PC-9 (cell line): ENCODE data around the gene MCM9. TPM values are rescaled to one million over a fixed set of nuclear protein-coding genes. Genes with fewer than 3 reads are reported as not detected.

Source experiments
- BruUV-seq: library from RNA; stranded (reverse); fragments of 400-500 nt; replicated peaks from 2 replicates; lab custom pipeline; 2021; lab: Mats Ljungman, UMichigan
- CTCF ChIA-PET: fragments of 300-600 bp; sonication (Branson Sonifier 250); formaldehyde crosslinking; loops from one replicate; lab custom pipeline; 2022; ENCODE audit warnings: antibody characterized with exemption; lab: Charles Lee
- POLR2A ChIA-PET: fragments of 300-600 bp; sonication (Branson Sonifier 250); formaldehyde crosslinking; loops from one replicate; lab custom pipeline; 2022; ENCODE audit warnings: antibody characterized with exemption; ENCODE audit not compliant: unreplicated experiment; lab: Charles Lee
- DNase-seq, 2 experiments: peaks; one replicate each; pipeline versions ENCODE4 v3.0.0 to v3.0.0-alpha.2; 2015 to 2022; ENCODE audit warnings: mixed read lengths in 1 of 2
- H2AFZ ChIP-seq: fragments of 200-600 bp; sonication (generic); 2 replicates; pipeline ENCODE4 v1.8.1; 2017; ENCODE audit warnings: antibody characterized with exemption
- H3F3A ChIP-seq: fragments of 200-600 bp; sonication (generic); 2 replicates; pipeline ENCODE4 v1.8.1; 2017; ENCODE audit warnings: antibody characterized with exemption, mild to moderate bottlenecking, low read depth; ENCODE audit not compliant: insufficient read depth
- H3K27ac ChIP-seq: fragments of 200-600 bp; sonication (generic); 2 replicates; pipeline ENCODE4 v1.6.1; 2016; ENCODE audit warnings: mixed run types
- H3K27me3 ChIP-seq: fragments of 200-600 bp; sonication (generic); 2 replicates; pipeline ENCODE4 v1.6.1; 2016; ENCODE audit warnings: low read depth, mixed run types; ENCODE audit not compliant: insufficient read depth
- H3K36me3 ChIP-seq: fragments of 200-600 bp; sonication (generic); 2 replicates; pipeline ENCODE4 v1.6.1; 2016; ENCODE audit warnings: low read depth, mixed run types
- H3K4me1 ChIP-seq: fragments of 200-600 bp; sonication (generic); replicated peaks from 2 replicates; pipeline ENCODE4 v1.6.1; 2016; ENCODE audit warnings: mixed run types; ENCODE audit not compliant: insufficient read depth
- H3K4me2 ChIP-seq: fragments of 200-600 bp; sonication (generic); 2 replicates; pipeline ENCODE4 v1.6.1; 2017; ENCODE audit warnings: mixed run types
- H3K4me3 ChIP-seq: fragments of 200-600 bp; sonication (generic); 2 replicates; pipeline ENCODE4 v1.6.1; 2016; ENCODE audit warnings: mixed run types
- H3K79me2 ChIP-seq: fragments of 200-600 bp; sonication (generic); 2 replicates; pipeline ENCODE4 v1.6.1; 2017; ENCODE audit warnings: low read depth, mixed run types
- H3K9me2 ChIP-seq: fragments of 200-600 bp; sonication (generic); 2 replicates; pipeline ENCODE4 v1.8.1; 2017; ENCODE audit warnings: mild to moderate bottlenecking; ENCODE audit not compliant: insufficient read depth
- H3K9me3 ChIP-seq: fragments of 200-600 bp; sonication (generic); 2 replicates; pipeline ENCODE4 v1.8.1; 2016; ENCODE audit warnings: low read depth; ENCODE audit not compliant: insufficient read depth
- H4K20me1 ChIP-seq: fragments of 200-600 bp; sonication (generic); 2 replicates; pipeline ENCODE4 v1.8.1; 2017; ENCODE audit not compliant: insufficient read depth
- CTCF ChIP-seq: fragments of 200-600 bp; sonication (generic); conservative IDR thresholded peaks from 2 replicates; pipeline ENCODE4 v1.6.1; 2017; ENCODE audit warnings: mixed run types, antibody characterized with exemption, mild to moderate bottlenecking, moderate library complexity
- EZH2 ChIP-seq: fragments of 200-600 bp; sonication (generic); IDR thresholded peaks from 2 replicates; pipeline ENCODE4 v1.8.0; 2017; ENCODE audit warnings: antibody characterized with exemption, low read depth
- intact Hi-C: fragments of 100-400 bp; cut with micrococcal nuclease; formaldehyde crosslinking; loops from one replicate; pipeline ENCODE4 v1.10.0; 2022; ENCODE audit not compliant: unreplicated experiment
- total RNA-seq: library from RNA; stranded (reverse); gene quantifications from 2 replicates; pipeline ENCODE4 v1.2.3, GENCODE V29; 2021

MCM9 gene
- total RNA-seq, 1 experiment from 2014 or later = 18.1 TPM

GRCh38 chr6:118780668-118781067 is 154.3 kb downstream of the MCM9 start:
- no peak overlapping the region for H3K4me3 ChIP-seq
- no peaks in the 10 kb centered on the region for H3K79me2 ChIP-seq
- H3K9me2 ChIP-seq = no peaks in the 10 kb centered on the region
- peaks cover 20% of the 10 kb centered on the region for H3K4me1 ChIP-seq
- POLR2A ChIA-PET = no interaction called here
- H3K27ac ChIP-seq = no peak overlapping the region
- H3K4me2 ChIP-seq = no peak overlapping the region
- no peaks in the 10 kb centered on the region for H4K20me1 ChIP-seq
- H2AFZ ChIP-seq = no peak overlapping the region
- H3F3A ChIP-seq = 0 out of 2 replicates have a peak, but pooled peaks cover 11% of the 10 kb centered on the region
- H3K9me3 ChIP-seq = no peaks in the 10 kb centered on the region
- intact Hi-C loops = no loop called here
- CTCF ChIA-PET = no interaction called here
- DNase-seq = peak in 1 of 2 experiments; percentile 54
- H3K36me3 ChIP-seq = no peaks in the 10 kb centered on the region
- TF ChIP-seq CTCF (no peak), EZH2 (no peak)
- H3K27me3 ChIP-seq = no peaks in the 10 kb centered on the region
- no TSS peak for BruUV-seq

GRCh38 chr6:118776607-118777549 is 158.1 kb downstream of the MCM9 start:
- DNase-seq = peak; percentile 51 to 97
- peak overlapping the region; percentile 44 for H3K4me2 ChIP-seq
- H4K20me1 ChIP-seq = no peaks in the 10 kb centered on the region
- peaks cover 20% of the 10 kb centered on the region for H3K4me1 ChIP-seq
- peak overlapping the region; percentile 44 for H3K27ac ChIP-seq
- no peak overlapping the region for H2AFZ ChIP-seq
- CTCF ChIA-PET = interaction anchor here (0.6 kb wide), 1 partner anchor 119 kb away, joined by 4 read pairs; no protein-coding TSS in a partner anchor
- TF ChIP-seq EZH2 = no peak
- peak; percentile 91 for TF ChIP-seq CTCF
- POLR2A ChIA-PET = no interaction called here
- 0 out of 2 replicates have a peak, but pooled peaks cover 11% of the 10 kb centered on the region for H3F3A ChIP-seq
- no peaks in the 10 kb centered on the region for H3K79me2 ChIP-seq
- H3K9me2 ChIP-seq = no peaks in the 10 kb centered on the region
- H3K4me3 ChIP-seq = peak overlapping the region; percentile 13; the same call in 1 of the 2 replicates
- intact Hi-C loops = loop anchor here (1.0 to 2.0 kb wide), 2 partner anchors 126 to 212 kb away; partner anchors contain the start of gene CEP85L
- no peaks in the 10 kb centered on the region for H3K36me3 ChIP-seq
- BruUV-seq = no TSS peak
- H3K9me3 ChIP-seq = no peaks in the 10 kb centered on the region
- no peaks in the 10 kb centered on the region for H3K27me3 ChIP-seq

- H3K79me2 ChIP-seq = no peaks in the 10 kb centered on the region
- ChIA-PET POLR2A (interaction anchor here (0.8 kb wide), 1 partner anchor 219 kb away, joined by 4 read pairs; no protein-coding TSS in a partner anchor), CTCF (no interaction called here)
- intact Hi-C loops = no loop called here
- H3K27ac ChIP-seq = no peak overlapping the region
- BruUV-seq = no TSS peak
- DNase-seq = peak in 1 of 2 experiments; percentile 18
- H3K27me3 ChIP-seq = no peaks in the 10 kb centered on the region
- H2AFZ ChIP-seq = no peak overlapping the region
- no peaks in the 10 kb centered on the region for H4K20me1 ChIP-seq
- H3K4me2 ChIP-seq = no peak overlapping the region
- no peaks in the 10 kb centered on the region for H3K9me2 ChIP-seq
- H3F3A ChIP-seq = 0 out of 2 replicates have a peak, but pooled peaks cover 11% of the 10 kb centered on the region
- H3K4me1 ChIP-seq = peaks cover 31% of the 10 kb centered on the region
- H3K36me3 ChIP-seq = no peaks in the 10 kb centered on the region
- no peak for TF ChIP-seq EZH2
- TF ChIP-seq CTCF = no peak
- no peak overlapping the region for H3K4me3 ChIP-seq
- no peaks in the 10 kb centered on the region for H3K9me3 ChIP-seq
These were observed 159.6 kb downstream of the MCM9 start for GRCh38 chr6:118775381-118775780.
